HCT116 (cell line): Measurements from ENCODE around the gene LAMTOR1. TPM values are rescaled to one million over a fixed set of nuclear protein-coding genes. Genes with fewer than 3 reads are reported as not detected.

Experiments
- ATAC-seq: fragments of 200-7000 bp; cut with Tn5 transposase; 2 replicates; pipeline ENCODE4 v1.9.1; 2020; ENCODE audit warnings: mild to moderate bottlenecking, moderate library complexity
- BruUV-seq: library from RNA; stranded (reverse); fragments of 400-500 nt; replicated peaks from 2 replicates; lab custom pipeline; 2021; lab: Mats Ljungman, UMichigan
- CTCF ChIA-PET: fragments of 300-600 bp; sonication (Branson Sonifier 250); formaldehyde crosslinking; loops from one replicate; lab custom pipeline; 2021; ENCODE audit warnings: antibody characterized with exemption; lab: Charles Lee
- POLR2A ChIA-PET: fragments of 300-600, 350-600 bp; sonication (Branson Sonifier 250); formaldehyde crosslinking; loops from one replicate; lab custom pipeline; 2021; ENCODE audit warnings: antibody characterized with exemption; lab: Charles Lee
- RAD21 ChIA-PET, 2 experiments: fragments of 300-600 bp; sonication (Branson Sonifier 250); formaldehyde crosslinking; loops; one replicate each; lab custom pipeline; 2023; ENCODE audit warnings: low total read pairs in 2 of 2; ENCODE audit not compliant: uncharacterized antibody in 2 of 2, unreplicated experiment in 2 of 2, low non-redundant PET in 1 of 2; lab: Charles Lee
- DNase-seq: peaks from one replicate; pipeline ENCODE4 v3.0.0-alpha.2; 2010; ENCODE audit warnings: low read depth, low spot score
- H2AFZ ChIP-seq: fragments of 200-600 bp; shearing (Covaris generic), sonication (generic); 2 replicates; pipeline ENCODE4 v1.6.1; 2017; ENCODE audit warnings: low read depth, mixed run types, mixed read lengths, antibody characterized with exemption, low read length; ENCODE audit not compliant: poor library complexity, severe bottlenecking
- H3K27ac ChIP-seq: 2 replicates; pipeline ENCODE4 v1.5.1; 2012; ENCODE audit warnings: low read depth, low read length
- H3K27me3 ChIP-seq: fragments of 200-600 bp; sonication (generic); 2 replicates; pipeline ENCODE4 v1.6.1; 2016; ENCODE audit warnings: mixed run types, low read length, mixed read lengths; ENCODE audit not compliant: insufficient read depth
- H3K36me3 ChIP-seq, 2 experiments: fragments of 200-500 bp in 1 of 2; fragments of 200-600 bp in 1 of 2; sonication (Bioruptor generic) in 1 of 2; sonication (generic) in 1 of 2; 2 replicates each; pipeline versions ENCODE4 v1.5.1 to v1.6.1; 2014 to 2016; ENCODE audit warnings: low read length in 2 of 2, inconsistent platforms in 1 of 2, mixed read lengths in 1 of 2, mixed run types in 1 of 2; ENCODE audit not compliant: insufficient read depth in 2 of 2, control insufficient read depth in 1 of 2
- H3K4me1 ChIP-seq, 2 experiments: fragments of 200-600 bp in 1 of 2; sonication (generic) in 1 of 2; 2 replicates each; pipeline versions ENCODE4 v1.5.1 to v1.6.1; 2012 to 2017; ENCODE audit warnings: low read length in 2 of 2, inconsistent platforms in 1 of 2, mild to moderate bottlenecking in 1 of 2, mixed read lengths in 1 of 2, mixed run types in 1 of 2, moderate library complexity in 1 of 2; ENCODE audit not compliant: insufficient read depth in 2 of 2, control insufficient read depth in 1 of 2
- H3K4me2 ChIP-seq: fragments of 200-600 bp; sonication (generic); 2 replicates; pipeline ENCODE4 v1.6.1; 2017; ENCODE audit warnings: mixed run types, low read length, mixed read lengths
- H3K4me3 ChIP-seq, 2 experiments: fragments of 200-600 bp in 1 of 2; sonication (generic) in 1 of 2; replicated peaks in 1 of 2; 2 replicates each; pipeline ENCODE4 v1.5.1; 2011 to 2016; ENCODE audit warnings: low read length in 2 of 2, control low read depth in 1 of 2, low read depth in 1 of 2, mild to moderate bottlenecking in 1 of 2, mixed read lengths in 1 of 2, mixed run types in 1 of 2
- H3K79me2 ChIP-seq: fragments of 200-600 bp; sonication (generic); 2 replicates; pipeline ENCODE4 v1.6.1; 2017; ENCODE audit warnings: mild to moderate bottlenecking, mixed run types, low read length, moderate library complexity, mixed read lengths; ENCODE audit not compliant: insufficient read depth
- H3K9ac ChIP-seq: fragments of 200-600 bp; sonication (generic); 2 replicates; pipeline ENCODE4 v1.6.1; 2016; ENCODE audit warnings: low read length, mixed read lengths
- H3K9me2 ChIP-seq: fragments of 200-600 bp; sonication (generic), shearing (Covaris generic); 2 replicates; pipeline ENCODE4 v1.6.1; 2017; ENCODE audit warnings: mixed run types, mild to moderate bottlenecking, moderate library complexity; ENCODE audit not compliant: insufficient read depth
- H3K9me3 ChIP-seq, 2 experiments: fragments of 200-500 bp in 1 of 2; fragments of 200-600 bp in 1 of 2; sonication (Bioruptor generic) in 1 of 2; sonication (generic) in 1 of 2; 2 replicates each; pipeline ENCODE4 v1.6.1; 2014 to 2017; ENCODE audit warnings: low read length in 2 of 2, mixed read lengths in 2 of 2, inconsistent platforms in 1 of 2, low read depth in 1 of 2, mild to moderate bottlenecking in 1 of 2, mixed run types in 1 of 2, moderate library complexity in 1 of 2; ENCODE audit not compliant: control insufficient read depth in 1 of 2, insufficient read depth in 1 of 2
- H4K20me1 ChIP-seq: fragments of 200-600 bp; sonication (generic), shearing (Covaris generic); 2 replicates; pipeline ENCODE4 v1.6.1; 2017; ENCODE audit warnings: mixed run types, mild to moderate bottlenecking, moderate library complexity; ENCODE audit not compliant: insufficient read depth
- CBX3 ChIP-seq: IDR thresholded peaks from 2 replicates; pipeline ENCODE4 v1.6.1; 2012; ENCODE audit warnings: low read depth
- CEBPB ChIP-seq: IDR thresholded peaks from 2 replicates; pipeline ENCODE4 v1.6.1; 2012; ENCODE audit warnings: low read depth
- EGR1 ChIP-seq: IDR thresholded peaks from 2 replicates; pipeline ENCODE4 v1.6.1; 2012; ENCODE audit warnings: low read depth
- EZH2phosphoT487 ChIP-seq: fragments of 200-600 bp; IDR thresholded peaks from 2 replicates; pipeline ENCODE4 v1.6.1; 2018; ENCODE audit warnings: antibody characterized with exemption, borderline replicate concordance
- FOSL1 ChIP-seq: IDR thresholded peaks from 2 replicates; pipeline ENCODE4 v1.6.1; 2012; ENCODE audit warnings: low read depth
- JUND ChIP-seq: IDR thresholded peaks from 2 replicates; pipeline ENCODE4 v1.6.1; 2012
- POLR2A ChIP-seq: IDR thresholded peaks from 2 replicates; pipeline ENCODE4 v1.7.0; 2011; ENCODE audit warnings: borderline replicate concordance; ENCODE audit not compliant: insufficient read depth, insufficient read length; ENCODE audit errors: extremely low read depth
- POLR2AphosphoS5 ChIP-seq: IDR thresholded peaks from 2 replicates; pipeline ENCODE4 v1.6.1; 2011; ENCODE audit warnings: mild to moderate bottlenecking, low read depth, low read length, moderate library complexity
- RAD21 ChIP-seq: IDR thresholded peaks from 2 replicates; pipeline ENCODE4 v1.6.1; 2012; ENCODE audit warnings: low read depth, mild to moderate bottlenecking
- SIN3A ChIP-seq: IDR thresholded peaks from 2 replicates; pipeline ENCODE4 v1.6.1; 2012; ENCODE audit warnings: low read depth
- SRF ChIP-seq: IDR thresholded peaks from 2 replicates; pipeline ENCODE4 v1.6.1; 2012; ENCODE audit warnings: low read depth
- TCF7L2 ChIP-seq: IDR thresholded peaks from 2 replicates; pipeline ENCODE4 v1.7.0; 2011; ENCODE audit warnings: borderline replicate concordance, inconsistent platforms; ENCODE audit not compliant: insufficient read depth, insufficient read length; ENCODE audit errors: extremely low read depth
- ZFX ChIP-seq: fragments of 450-650 bp; IDR thresholded peaks from 2 replicates; pipeline ENCODE4 v1.6.1; 2017
- intact Hi-C: fragments of 100-400 bp; cut with micrococcal nuclease; formaldehyde crosslinking; loops from 2 replicates; pipeline ENCODE4 v1.10.0; 2022
- total RNA-seq: library from RNA; stranded (reverse); gene quantifications from one replicate; pipeline ENCODE4 v1.2.1, GENCODE V29; 2021; ENCODE audit not compliant: unreplicated experiment
- TF ChIP-seq, protein P1 (sequence below): IDR thresholded peaks from 2 replicates; pipeline ENCODE4 v1.6.1; 2012
- TF ChIP-seq, protein P2 (sequence below), 3 experiments: fragments of 200-600 bp in 1 of 3; sonication (generic) in 1 of 3; IDR thresholded peaks in 2 of 3; conservative IDR thresholded peaks in 1 of 3; 2 replicates each; pipeline ENCODE4 v1.5.1; 2012 to 2017; ENCODE audit warnings: low read depth in 2 of 3, low read length in 2 of 3, antibody characterized with exemption in 1 of 3, borderline replicate concordance in 1 of 3, control low read depth in 1 of 3, mild to moderate bottlenecking in 1 of 3, mixed read lengths in 1 of 3, mixed run types in 1 of 3, moderate library complexity in 1 of 3; ENCODE audit not compliant: insufficient read depth in 1 of 3

Gene LAMTOR1
- total RNA-seq, 1 experiment from 2014 or later, result 63.9 TPM

DNA sequence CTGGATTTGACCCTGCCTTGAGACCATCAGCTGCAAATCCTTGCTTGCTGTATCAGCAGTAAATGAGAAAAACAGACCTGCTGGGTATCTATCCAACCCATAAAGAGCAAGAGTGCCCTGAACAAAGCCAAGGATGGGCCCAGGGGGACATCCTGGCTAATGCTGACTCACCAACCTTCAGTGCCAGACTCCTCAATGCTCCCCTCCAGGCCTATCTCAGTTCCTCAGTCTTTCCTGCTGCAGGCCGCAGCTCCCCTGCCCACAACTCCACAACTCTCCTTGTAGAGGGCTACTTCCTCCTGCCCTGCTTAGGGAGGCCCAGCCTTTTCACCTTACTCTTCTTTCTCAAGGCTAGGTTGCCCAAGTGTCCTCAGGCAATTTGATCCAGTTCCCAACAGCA is 2.6 kb downstream of the LAMTOR1 start:
- no TSS peak for BruUV-seq
- no peak overlapping the region for H3K4me3 ChIP-seq
- CTCF ChIA-PET, result no interaction called here

DNA sequence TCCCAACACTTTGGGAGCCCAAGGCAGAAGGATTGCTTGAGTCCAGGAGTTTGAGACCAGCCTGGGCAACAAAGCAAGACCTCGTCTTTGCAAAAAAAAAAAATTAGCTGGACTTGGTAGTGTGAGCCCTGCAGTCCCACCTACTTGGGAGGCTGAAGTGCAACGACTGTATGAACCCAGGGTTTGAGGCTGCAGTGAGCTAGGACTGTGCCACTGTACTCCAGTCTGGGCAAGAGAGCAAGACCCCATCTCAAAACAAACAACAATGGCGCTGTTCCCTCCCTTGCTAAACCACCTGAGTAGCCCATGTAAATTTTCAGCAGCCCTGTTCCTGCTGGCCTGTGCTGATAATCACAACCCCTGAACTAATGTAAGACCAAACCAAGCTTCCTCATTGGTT is 3.1 kb downstream of the LAMTOR1 start:
- no peak overlapping the region for H3K4me2 ChIP-seq
- no peaks in the 10 kb centered on the region for H3K27me3 ChIP-seq
- H3K9me3 ChIP-seq, result no peaks in the 10 kb centered on the region
- TF ChIP-seq POLR2AphosphoS5 (no peak), FOSL1 (no peak), CEBPB (no peak), SRF (no peak), EGR1 (no peak), RAD21 (no peak), ZFX (no peak), EZH2phosphoT487 (no peak), SIN3A (no peak), TCF7L2 (no peak)
- TF ChIP-seq, protein P1, sequence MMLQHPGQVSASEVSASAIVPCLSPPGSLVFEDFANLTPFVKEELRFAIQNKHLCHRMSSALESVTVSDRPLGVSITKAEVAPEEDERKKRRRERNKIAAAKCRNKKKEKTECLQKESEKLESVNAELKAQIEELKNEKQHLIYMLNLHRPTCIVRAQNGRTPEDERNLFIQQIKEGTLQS, result no peak
- TF ChIP-seq, protein P2, sequence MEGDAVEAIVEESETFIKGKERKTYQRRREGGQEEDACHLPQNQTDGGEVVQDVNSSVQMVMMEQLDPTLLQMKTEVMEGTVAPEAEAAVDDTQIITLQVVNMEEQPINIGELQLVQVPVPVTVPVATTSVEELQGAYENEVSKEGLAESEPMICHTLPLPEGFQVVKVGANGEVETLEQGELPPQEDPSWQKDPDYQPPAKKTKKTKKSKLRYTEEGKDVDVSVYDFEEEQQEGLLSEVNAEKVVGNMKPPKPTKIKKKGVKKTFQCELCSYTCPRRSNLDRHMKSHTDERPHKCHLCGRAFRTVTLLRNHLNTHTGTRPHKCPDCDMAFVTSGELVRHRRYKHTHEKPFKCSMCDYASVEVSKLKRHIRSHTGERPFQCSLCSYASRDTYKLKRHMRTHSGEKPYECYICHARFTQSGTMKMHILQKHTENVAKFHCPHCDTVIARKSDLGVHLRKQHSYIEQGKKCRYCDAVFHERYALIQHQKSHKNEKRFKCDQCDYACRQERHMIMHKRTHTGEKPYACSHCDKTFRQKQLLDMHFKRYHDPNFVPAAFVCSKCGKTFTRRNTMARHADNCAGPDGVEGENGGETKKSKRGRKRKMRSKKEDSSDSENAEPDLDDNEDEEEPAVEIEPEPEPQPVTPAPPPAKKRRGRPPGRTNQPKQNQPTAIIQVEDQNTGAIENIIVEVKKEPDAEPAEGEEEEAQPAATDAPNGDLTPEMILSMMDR (IDR thresholded peaks at IDR 0.05 in 2 of 3, conservative IDR thresholded peaks at IDR 0.05 in 1 of 3; ENCODE audit: borderline replicate concordance in 1 of 3, insufficient read depth in 1 of 3, low read depth in 2 of 3, low read length in 2 of 3), result no peak
- no peaks in the 10 kb centered on the region for H4K20me1 ChIP-seq
- ChIA-PET POLR2A (interaction anchor here (1.4 kb wide), 1 partner anchor 13 kb away, joined by 3 read pairs; the partner anchor contains the start of gene ANAPC15), RAD21 (no interaction called here), CTCF (interaction anchor here (1.2 to 2.5 kb wide), 2 partner anchors 9 to 75 kb away, joined by 4 to 10 read pairs; no protein-coding TSS in a partner anchor)
- peaks cover 36% of the 10 kb centered on the region for H3K79me2 ChIP-seq
- H3K4me3 ChIP-seq, result no peak overlapping the region
- H3K9ac ChIP-seq, result no peak overlapping the region
- H3K4me1 ChIP-seq, result peaks cover 11 to 18% of the 10 kb centered on the region in 2 experiments; a peak in 3 of 4 replicates
- peaks cover 13 to 18% of the 10 kb centered on the region in 2 experiments; a peak in 3 of 4 replicates for H3K36me3 ChIP-seq
- DNase-seq (no peak), ATAC-seq (no peak)
- H3K27ac ChIP-seq, result no peak overlapping the region
- H3K9me2 ChIP-seq, result no peaks in the 10 kb centered on the region
- no TSS peak for BruUV-seq
- no peak overlapping the region for H2AFZ ChIP-seq
- intact Hi-C loops, result loop anchor here (5.0 kb wide), 1 partner anchor 122 kb away; the partner anchor contains the start of gene INPPL1

More for the DNA sequence above, 2.6 kb downstream of the LAMTOR1 start:
- ATAC-seq, result no peak
- Histone ChIP-seq H3K27me3 (no peaks in the 10 kb centered on the region), H3K27ac (no peak overlapping the region), H3K4me2 (no peak overlapping the region), H3K9me2 (no peaks in the 10 kb centered on the region), H2AFZ (no peak overlapping the region), H3K4me1 (peaks cover 11 to 18% of the 10 kb centered on the region in 2 experiments; a peak in 3 of 4 replicates), H3K9me3 (no peaks in the 10 kb centered on the region), H3K36me3 (peaks cover 13 to 18% of the 10 kb centered on the region in 2 experiments; a peak in 3 of 4 replicates), H3K79me2 (peaks cover 36% of the 10 kb centered on the region), H3K9ac (no peak overlapping the region), H4K20me1 (no peaks in the 10 kb centered on the region)
- DNase-seq, result no peak
- POLR2A ChIA-PET, result interaction anchor here (1.4 kb wide), 1 partner anchor 12 kb away, joined by 3 read pairs; the partner anchor contains the start of gene ANAPC15
- TF ChIP-seq TCF7L2 (no peak), POLR2A (no peak), JUND (no peak), CEBPB (no peak), SRF (no peak), CBX3 (no peak)
- intact Hi-C loops, result loop anchor here (5.0 kb wide), 1 partner anchor 122 kb away; the partner anchor contains the start of gene INPPL1
- RAD21 ChIA-PET, result no interaction called here
